RWPE2 (cell line): ENCODE data around the gene NOL11.
A peak's percentile ranks its signal among the peaks of the same experiment; 100 is the strongest.

Experiments used
- ATAC-seq: fragments of 200-7000 bp; cut with Tn5 transposase; 3 replicates; pipeline ENCODE4 v1.9.1; 2021; ENCODE audit warnings: low read depth
- DNase-seq: peaks from one replicate; pipeline ENCODE4 v3.0.0-alpha.2; 2020; ENCODE audit warnings: low spot score
- H3K27ac ChIP-seq: fragments of 450-650 bp; 2 replicates; pipeline ENCODE4 v1.5.1; 2017; ENCODE audit warnings: mild to moderate bottlenecking; ENCODE audit not compliant: poor library complexity, severe bottlenecking
- H3K27me3 ChIP-seq: fragments of 250-450 bp; sonication (Bioruptor Pico); 2 replicates; pipeline ENCODE4 v1.5.1; 2021; ENCODE audit warnings: mild to moderate bottlenecking, moderate library complexity; ENCODE audit not compliant: insufficient read depth, poor library complexity, severe bottlenecking
- H3K36me3 ChIP-seq: fragments of 250-450 bp; sonication (Bioruptor Pico); 2 replicates; pipeline ENCODE4 v1.5.1; 2020; ENCODE audit warnings: low read depth, mild to moderate bottlenecking, moderate library complexity
- H3K4me1 ChIP-seq: fragments of 250-450 bp; sonication (Bioruptor Pico); 2 replicates; pipeline ENCODE4 v1.5.1; 2021; ENCODE audit warnings: mild to moderate bottlenecking, moderate library complexity; ENCODE audit not compliant: insufficient read depth, poor library complexity, severe bottlenecking
- H3K4me3 ChIP-seq: fragments of 250-450 bp; sonication (Bioruptor Pico); 2 replicates; pipeline ENCODE4 v1.5.1; 2021; ENCODE audit warnings: mild to moderate bottlenecking, moderate library complexity; ENCODE audit not compliant: severe bottlenecking
- H3K9me3 ChIP-seq: fragments of 250-450 bp; sonication (Bioruptor Pico); 2 replicates; pipeline ENCODE4 v1.5.1; 2021; ENCODE audit warnings: mild to moderate bottlenecking, moderate library complexity; ENCODE audit not compliant: severe bottlenecking
- CTCF ChIP-seq: fragments of 450-650 bp; IDR thresholded peaks from one replicate; pipeline ENCODE4 v1.5.1; 2017; ENCODE audit warnings: mild to moderate bottlenecking, moderate library complexity; ENCODE audit not compliant: poor library complexity, severe bottlenecking

NOL11 gene

DNA sequence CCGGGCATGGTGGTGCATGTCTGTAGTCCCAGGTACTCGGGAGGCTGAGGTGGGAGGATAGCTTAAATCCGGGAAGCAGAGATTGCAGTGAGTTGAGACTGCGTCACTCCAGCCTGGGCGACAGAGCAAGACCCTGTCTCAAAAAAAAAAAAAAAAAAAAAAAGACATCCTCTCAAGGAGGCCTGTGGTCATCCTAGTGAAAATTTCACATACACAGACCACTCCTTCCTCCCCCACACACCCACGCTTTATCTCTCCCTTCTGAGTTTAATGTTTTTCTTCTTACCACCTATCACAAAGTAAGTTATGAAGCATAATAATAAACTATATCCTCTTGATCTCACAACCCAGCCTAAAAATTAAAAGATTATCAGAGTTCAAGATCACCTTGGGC is 1.3 kb upstream of the NOL11 start:
- H3K27ac ChIP-seq = no peak overlapping the region
- ATAC-seq = no peak
- no peak overlapping the region for H3K4me3 ChIP-seq

DNA sequence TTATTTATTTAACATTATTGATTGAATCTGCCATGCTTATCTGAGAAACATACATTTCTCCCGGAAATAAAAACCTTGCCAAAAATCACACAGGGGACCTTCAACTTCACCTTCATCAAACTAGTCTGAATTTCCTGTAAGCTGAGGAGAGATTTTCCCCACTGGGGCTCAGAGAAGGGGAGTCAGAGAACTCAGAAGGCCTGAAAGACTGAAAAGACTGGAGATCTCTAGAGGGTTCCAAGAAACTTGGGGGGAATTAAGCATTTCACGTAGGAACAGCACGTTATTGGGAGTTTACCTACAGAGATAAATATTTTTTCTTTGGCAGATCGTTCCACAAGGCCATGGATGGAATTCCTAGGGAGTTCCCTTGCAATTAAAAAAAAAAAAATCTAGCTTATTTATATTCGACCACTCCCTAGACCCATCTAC is 528 bp upstream of the NOL11 start:
- peak overlapping the region; percentile 69 for H3K4me3 ChIP-seq
- H3K27me3 ChIP-seq = no peaks in the 10 kb centered on the region
- ATAC-seq (no peak), DNase-seq (no peak)
- H3K36me3 ChIP-seq = peaks cover 33% of the 10 kb centered on the region
- H3K9me3 ChIP-seq = no peaks in the 10 kb centered on the region
- H3K27ac ChIP-seq = peak overlapping the region; percentile 56
- H3K4me1 ChIP-seq = peaks cover 11% of the 10 kb centered on the region
- TF ChIP-seq CTCF = no peak

More for the DNA sequence above, 1.3 kb upstream of the NOL11 start:
- TF ChIP-seq CTCF = no peak
- no peaks in the 10 kb centered on the region for H3K9me3 ChIP-seq
- peaks cover 11% of the 10 kb centered on the region for H3K4me1 ChIP-seq
- no peak for DNase-seq
- no peaks in the 10 kb centered on the region for H3K27me3 ChIP-seq
- H3K36me3 ChIP-seq = peaks cover 25% of the 10 kb centered on the region

DNA sequence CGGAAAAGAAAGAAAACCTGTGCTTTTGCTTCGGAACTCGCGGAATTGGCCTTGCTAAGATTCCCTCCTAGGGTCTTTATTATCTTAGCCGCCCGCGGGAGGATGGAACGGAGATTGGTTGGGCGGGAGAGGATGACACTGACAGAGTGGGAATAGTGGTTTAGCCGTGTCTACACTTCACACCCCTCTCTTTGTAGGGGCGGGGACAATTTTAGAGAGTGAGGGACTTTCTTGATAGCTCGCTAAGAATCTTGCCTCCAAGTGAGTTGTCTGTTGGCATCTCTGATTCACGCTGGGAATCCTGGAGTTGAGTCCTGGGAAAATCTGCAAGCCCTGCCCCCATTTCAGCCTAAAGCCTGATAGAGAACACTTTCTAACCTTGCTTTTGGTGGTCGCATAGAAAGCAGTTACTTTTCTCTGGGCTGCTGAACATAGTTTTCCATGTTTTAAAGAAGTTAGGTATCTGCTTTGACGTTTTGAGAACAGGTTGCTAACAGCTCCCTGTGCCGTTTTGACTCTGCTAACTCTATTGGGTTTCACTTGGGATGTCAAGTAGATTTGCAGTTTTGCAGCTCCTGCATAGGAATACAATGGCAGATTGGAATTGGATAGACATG is 697 bp downstream of the NOL11 start:
- peak overlapping the region; percentile 56 for H3K27ac ChIP-seq
- H3K4me1 ChIP-seq = peaks cover 11% of the 10 kb centered on the region
- DNase-seq (no peak), ATAC-seq (peak; percentile 14)
- no peaks in the 10 kb centered on the region for H3K9me3 ChIP-seq
- H3K4me3 ChIP-seq = peak overlapping the region; percentile 69
- peaks cover 43% of the 10 kb centered on the region for H3K36me3 ChIP-seq
- no peaks in the 10 kb centered on the region for H3K27me3 ChIP-seq
- TF ChIP-seq CTCF = no peak

DNA sequence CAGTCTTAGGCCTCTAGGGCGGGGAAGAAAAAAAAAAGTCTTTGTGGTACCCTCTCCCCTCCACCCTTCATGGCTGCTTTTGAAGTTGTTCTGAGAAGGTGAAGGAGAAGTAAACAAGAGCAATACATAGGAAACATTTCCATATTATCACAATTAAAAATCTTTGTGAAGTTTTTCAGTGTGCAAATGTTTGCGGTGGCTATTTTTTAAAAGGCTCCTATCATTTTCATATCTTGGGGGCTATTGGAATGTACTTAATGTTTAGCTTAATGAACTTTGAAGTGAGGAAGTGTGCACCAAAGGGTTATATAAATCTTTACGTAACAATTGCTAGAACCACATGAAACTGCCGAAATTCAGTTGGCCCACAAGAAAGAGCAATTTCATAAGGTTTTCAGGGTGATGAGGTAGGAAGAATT is 7.6 kb downstream of the NOL11 start:
- no peak for DNase-seq
- Histone ChIP-seq H3K36me3 (peaks cover 97% of the 10 kb centered on the region), H3K4me1 (no peaks in the 10 kb centered on the region)

More for the DNA sequence above, 7.6 kb downstream of the NOL11 start:
- H3K27me3 ChIP-seq = no peaks in the 10 kb centered on the region
- no peaks in the 10 kb centered on the region for H3K9me3 ChIP-seq
- H3K27ac ChIP-seq = no peak overlapping the region
- no peak overlapping the region for H3K4me3 ChIP-seq
- no peak for ATAC-seq
- no peak for TF ChIP-seq CTCF
